ENCODE results near the gene PARP12.

The PARP12 gene

DNA sequence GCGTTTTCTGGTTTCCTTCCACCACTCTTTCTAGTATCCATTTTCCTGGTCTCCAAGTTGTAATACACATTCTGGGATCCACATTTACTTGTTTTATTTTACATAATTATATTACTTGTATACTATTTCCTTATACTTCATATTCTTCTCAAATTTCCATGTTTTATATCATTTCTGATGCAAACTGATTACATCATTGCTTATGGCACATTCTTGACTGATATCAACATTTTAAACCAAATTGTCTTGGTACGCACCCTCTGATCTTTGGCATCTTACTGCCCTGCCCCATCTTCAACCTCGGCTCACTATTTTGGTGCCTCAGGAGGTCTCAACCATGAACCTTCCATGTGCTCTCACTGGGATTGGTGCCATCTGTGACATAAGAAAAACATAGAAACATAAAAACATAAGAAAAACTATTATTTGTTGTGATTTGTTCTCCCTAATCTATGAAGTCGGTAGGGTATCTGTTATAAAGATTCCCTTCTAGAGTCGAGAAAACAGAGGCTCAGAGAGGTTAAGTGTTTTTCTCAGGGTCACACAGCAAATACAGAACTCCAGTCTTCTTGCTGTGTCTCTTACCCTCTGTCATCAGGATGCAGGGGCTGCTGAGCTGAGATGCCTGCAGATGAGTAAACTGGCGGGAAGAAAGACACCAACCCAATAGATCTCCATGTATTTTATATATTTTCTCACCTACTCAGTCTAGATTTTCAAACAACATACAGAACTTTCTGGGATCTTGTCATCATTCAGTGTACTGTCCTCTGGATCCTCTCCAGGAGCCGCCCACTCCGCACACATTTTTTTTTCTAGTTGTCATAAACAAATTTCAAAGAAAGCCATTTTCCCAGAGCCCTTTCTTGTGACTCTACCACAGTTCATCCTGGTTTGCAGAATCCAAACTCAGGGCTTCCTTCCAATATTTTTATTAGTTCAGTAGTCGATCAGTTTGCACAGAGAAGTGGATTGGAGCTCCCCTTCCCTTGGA, 79.5 kb downstream of the PARP12 start:
- H3K4me1 ChIP-seq (ENCODE audit: control insufficient read depth, insufficient read depth, low read length), result no peaks in the 10 kb centered on the region
- H3K9me3 ChIP-seq (ENCODE audit: control insufficient read depth, insufficient read depth, low read length), result no peaks in the 10 kb centered on the region
- no peaks in the 10 kb centered on the region for H3K36me3 ChIP-seq (ENCODE audit: control insufficient read depth, insufficient read depth, low read length)
- H3K9ac ChIP-seq (ENCODE audit: low read depth, low read length), result no peak overlapping the region
- H3K27me3 ChIP-seq (ENCODE audit: control insufficient read depth, insufficient read depth, low read length), result no peaks in the 10 kb centered on the region
- no peak overlapping the region for H3K4me3 ChIP-seq (ENCODE audit: low read depth, low read length)

DNA sequence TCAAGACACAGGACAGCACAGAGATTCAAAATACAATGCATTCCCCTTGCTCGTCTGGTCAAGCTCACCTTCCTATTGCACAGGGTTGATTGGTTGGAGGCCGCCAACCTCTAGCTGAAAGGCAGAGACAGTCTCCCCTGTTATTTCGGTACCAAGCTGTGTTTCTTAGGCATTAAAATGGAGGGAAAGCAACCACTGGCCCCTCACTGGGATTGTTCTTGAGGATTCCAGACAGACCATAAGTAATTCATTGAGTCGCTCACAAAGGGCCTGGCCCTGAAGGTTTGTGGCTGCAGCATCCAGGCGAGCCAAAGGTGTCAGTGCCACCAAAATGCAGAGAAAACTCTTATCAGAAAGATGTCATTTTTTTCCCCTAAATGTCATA, 81.2 kb downstream of the PARP12 start:
- Histone ChIP-seq H3K4me1 (ENCODE audit: control insufficient read depth, insufficient read depth, low read length) (no peaks in the 10 kb centered on the region), H3K36me3 (ENCODE audit: control insufficient read depth, insufficient read depth, low read length) (no peaks in the 10 kb centered on the region), H3K9me3 (ENCODE audit: control insufficient read depth, insufficient read depth, low read length) (no peaks in the 10 kb centered on the region), H3K27me3 (ENCODE audit: control insufficient read depth, insufficient read depth, low read length) (no peaks in the 10 kb centered on the region), H3K4me3 (ENCODE audit: low read depth, low read length) (no peak overlapping the region), H3K9ac (ENCODE audit: low read depth, low read length) (no peak overlapping the region)

DNA sequence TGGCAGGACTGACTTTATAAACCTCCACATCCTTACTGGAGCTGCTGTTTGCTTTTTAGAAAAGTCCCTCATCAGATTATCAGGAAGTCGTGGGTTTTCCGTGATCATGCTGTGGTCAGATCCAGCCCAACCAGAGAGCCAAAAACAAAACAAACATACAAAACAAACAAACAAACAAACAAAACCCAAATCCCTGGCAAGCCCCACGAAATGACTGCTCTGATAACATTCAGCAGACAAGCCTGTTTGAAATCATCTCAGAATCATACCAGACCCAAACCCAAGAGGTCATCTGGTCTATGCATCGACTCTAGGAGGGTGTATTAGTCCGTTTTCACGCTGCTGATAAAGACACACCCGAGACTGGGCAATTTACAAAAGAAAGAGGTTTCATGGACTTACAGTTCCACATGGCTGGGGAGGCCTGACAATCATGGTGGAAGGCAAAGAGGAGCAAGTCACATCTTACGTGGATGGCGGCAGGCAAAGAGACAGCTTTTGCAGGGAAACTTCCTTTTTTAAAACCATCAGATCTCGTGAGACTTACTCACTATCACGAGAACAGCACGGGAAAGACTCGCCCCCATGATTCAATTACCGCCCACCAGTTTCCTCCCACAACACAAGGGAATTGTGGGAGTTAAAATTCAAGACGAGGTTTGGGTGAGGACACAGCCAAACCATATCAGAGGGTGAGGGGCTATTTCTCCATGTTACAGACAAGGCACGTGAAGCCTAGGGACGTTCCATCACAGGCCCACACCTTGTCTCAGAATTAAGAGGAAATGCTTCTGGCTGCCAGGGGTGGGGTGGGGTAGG, 85.7 kb downstream of the PARP12 start:
- H3K4me1 ChIP-seq (ENCODE audit: control insufficient read depth, insufficient read depth, low read length), result peaks cover 15% of the 10 kb centered on the region
- no peak overlapping the region for H3K9ac ChIP-seq (ENCODE audit: low read depth, low read length)
- no peaks in the 10 kb centered on the region for H3K9me3 ChIP-seq (ENCODE audit: control insufficient read depth, insufficient read depth, low read length)
- no peak overlapping the region for H3K4me3 ChIP-seq (ENCODE audit: low read depth, low read length)
- no peaks in the 10 kb centered on the region for H3K36me3 ChIP-seq (ENCODE audit: control insufficient read depth, insufficient read depth, low read length)
- H3K27me3 ChIP-seq (ENCODE audit: control insufficient read depth, insufficient read depth, low read length), result no peaks in the 10 kb centered on the region

DNA sequence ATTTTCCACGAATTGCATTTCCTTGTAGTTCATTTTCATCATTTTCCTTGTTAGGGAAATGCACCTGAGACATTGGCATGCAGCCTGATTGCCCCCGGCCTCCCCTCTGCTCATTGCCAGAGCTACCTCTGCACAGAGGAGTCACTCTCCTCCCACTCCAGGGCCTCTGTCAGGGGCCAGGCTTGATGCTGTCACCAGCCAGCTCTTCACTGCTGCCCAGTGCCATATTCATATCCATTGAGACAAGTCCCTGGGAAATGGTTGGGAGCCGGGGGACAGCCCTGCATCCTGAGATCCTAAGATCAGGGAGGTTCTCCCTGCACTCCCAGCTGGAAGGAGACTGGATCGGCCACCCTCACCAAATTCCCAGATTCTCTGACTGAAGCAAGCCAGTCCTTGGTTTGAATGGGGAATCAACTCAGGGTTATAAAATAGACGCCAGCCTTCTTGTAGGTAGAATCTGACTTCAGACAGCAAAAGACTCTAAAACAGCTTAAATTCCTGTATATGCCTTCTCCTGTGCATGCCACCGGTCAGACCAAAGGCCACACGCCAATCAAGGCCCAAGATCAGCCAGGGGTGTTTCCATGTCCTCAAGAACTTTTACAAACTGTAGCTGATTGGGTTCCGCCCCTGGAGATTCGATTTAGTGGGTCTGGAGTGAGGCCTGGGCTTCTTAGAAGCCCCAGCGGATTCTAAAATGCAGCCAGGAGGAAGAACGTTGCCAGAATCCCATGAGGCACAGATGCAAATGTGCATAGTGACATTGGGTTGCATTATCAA, 86.5 kb downstream of the PARP12 start:
- Histone ChIP-seq H3K36me3 (ENCODE audit: control insufficient read depth, insufficient read depth, low read length) (no peaks in the 10 kb centered on the region), H3K9ac (ENCODE audit: low read depth, low read length) (no peak overlapping the region), H3K27me3 (ENCODE audit: control insufficient read depth, insufficient read depth, low read length) (no peaks in the 10 kb centered on the region), H3K4me3 (ENCODE audit: low read depth, low read length) (no peak overlapping the region), H3K4me1 (ENCODE audit: control insufficient read depth, insufficient read depth, low read length) (peaks cover 19% of the 10 kb centered on the region), H3K9me3 (ENCODE audit: control insufficient read depth, insufficient read depth, low read length) (no peaks in the 10 kb centered on the region)

DNA sequence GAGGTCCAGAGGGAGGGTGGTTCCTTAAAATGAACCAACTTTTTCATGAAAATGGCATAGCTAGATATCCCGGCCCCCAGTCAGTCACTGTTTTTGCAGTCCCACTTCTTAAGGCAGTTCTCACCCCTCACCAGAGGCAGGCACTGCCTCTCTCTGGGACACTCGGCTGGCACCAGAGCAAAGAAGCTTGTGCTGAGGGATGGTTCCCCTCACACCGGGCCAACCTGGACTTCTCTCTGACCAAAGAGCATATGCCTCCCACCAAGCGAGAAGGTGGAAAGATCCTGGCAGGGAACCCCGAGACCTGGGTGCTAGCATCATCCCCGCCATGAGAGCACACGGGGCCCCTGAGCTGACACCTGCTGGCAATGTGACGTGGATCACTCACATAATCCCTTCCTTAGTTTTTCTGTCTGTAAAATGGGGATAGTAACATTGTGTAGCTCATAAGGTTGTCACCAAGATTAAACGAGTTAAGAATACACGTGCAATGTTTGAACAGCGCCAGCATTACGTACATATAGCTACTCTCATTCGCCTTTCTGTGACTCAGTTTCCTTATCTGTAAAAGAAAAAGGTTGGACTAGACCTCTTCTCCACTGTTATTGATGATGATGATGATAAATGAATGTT, 88.5 kb downstream of the PARP12 start:
- no peak overlapping the region for H3K4me3 ChIP-seq (ENCODE audit: low read depth, low read length)
- H3K9me3 ChIP-seq (ENCODE audit: control insufficient read depth, insufficient read depth, low read length), result no peaks in the 10 kb centered on the region
- H3K4me1 ChIP-seq (ENCODE audit: control insufficient read depth, insufficient read depth, low read length), result peaks cover 20% of the 10 kb centered on the region
- H3K9ac ChIP-seq (ENCODE audit: low read depth, low read length), result no peak overlapping the region
- no peaks in the 10 kb centered on the region for H3K27me3 ChIP-seq (ENCODE audit: control insufficient read depth, insufficient read depth, low read length)
- H3K36me3 ChIP-seq (ENCODE audit: control insufficient read depth, insufficient read depth, low read length), result no peaks in the 10 kb centered on the region

Measured in iPS-15b (cell line).